HG03103 (cell line): ENCODE measurements around the gene CAPN13.

Experiments
- ATAC-seq: cut with Tn5 transposase; IDR thresholded peaks from one replicate; pipeline ENCODE4 v1.9.1; 2021; ENCODE audit warnings: low read depth; ENCODE audit not compliant: unreplicated experiment

Gene CAPN13

DNA sequence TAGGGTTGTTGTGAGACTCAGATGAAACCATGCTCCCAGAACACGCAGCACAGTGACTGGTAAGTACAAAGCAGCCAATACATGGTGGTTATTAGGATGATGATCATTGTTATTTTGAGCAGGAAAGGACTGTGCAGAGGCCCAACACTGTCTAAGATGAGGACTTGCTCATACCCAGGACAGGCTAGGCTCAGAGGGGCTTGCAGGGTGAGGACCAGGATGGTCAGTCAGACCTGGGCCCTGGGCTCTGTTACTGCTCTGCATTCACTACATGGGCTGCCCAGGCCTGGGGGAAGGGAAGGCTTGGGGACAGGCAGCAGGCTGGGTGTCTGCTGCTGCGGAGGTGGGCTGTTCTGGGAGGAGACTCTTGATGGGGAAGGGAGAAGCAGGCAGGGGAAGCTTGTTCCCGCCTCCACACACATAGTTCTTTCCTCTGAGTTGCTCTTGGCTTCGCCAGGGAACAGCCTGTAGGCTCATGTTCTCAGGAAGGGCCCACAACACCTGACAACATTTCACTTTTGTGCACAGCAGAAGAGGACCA is 17.5 kb downstream of the CAPN13 start:
- no peak for ATAC-seq

- no peak for ATAC-seq
These were observed 20.1 kb downstream of the CAPN13 start for GRCh38 chr2:30786923-30787685.

- ATAC-seq: no peak
These were observed 22.6 kb downstream of the CAPN13 start for GRCh38 chr2:30784682-30785081.

- no peak for ATAC-seq
These were observed 25.2 kb downstream of the CAPN13 start for GRCh38 chr2:30781961-30782533.

DNA sequence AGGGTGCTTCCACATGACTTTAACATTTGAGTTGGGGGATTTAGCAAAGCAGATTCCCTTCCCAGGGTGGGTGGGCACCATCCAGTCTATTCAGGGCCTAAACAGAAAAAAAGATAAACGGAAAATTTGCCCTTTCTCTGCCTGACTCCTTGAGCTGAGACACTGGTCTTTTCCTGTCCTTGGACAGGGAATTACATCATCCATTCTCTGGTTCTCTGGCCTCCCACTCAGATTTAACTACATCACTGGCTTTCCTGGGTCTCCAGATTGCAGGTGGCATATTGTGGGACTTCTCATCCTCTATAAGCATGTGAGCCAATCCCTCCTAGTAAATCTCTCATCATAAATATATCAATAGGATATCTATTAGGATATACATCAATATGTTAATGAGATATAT is 25.8 kb downstream of the CAPN13 start:
- no peak for ATAC-seq

DNA sequence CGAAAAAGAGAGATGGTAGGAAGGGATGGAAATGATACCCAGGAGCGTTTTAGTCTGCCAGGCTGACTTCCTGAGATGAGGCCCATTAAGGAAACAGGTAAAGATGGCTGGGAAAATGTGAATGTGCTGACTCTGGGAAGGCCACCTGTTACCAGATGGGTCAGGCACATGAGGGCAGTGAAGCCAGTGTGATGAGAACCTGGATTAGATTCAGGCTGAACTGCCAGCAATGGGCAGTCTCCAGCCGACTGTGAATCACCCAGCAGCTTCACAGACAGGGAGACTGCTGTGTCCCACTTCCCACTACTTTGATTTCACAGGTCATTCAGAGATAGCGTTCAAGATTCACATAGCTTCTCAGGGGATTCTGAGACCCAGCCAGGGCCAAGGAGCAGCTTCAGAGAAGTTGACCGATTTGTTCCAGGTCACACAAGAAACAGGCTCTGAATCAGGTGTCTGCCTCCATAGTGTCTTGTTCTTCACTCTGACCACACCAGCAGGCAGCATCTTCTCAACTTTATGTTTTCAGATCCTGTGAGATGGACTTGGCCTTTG is 26.4 kb downstream of the CAPN13 start:
- no peak for ATAC-seq

GRCh38 chr2:30778611-30779010 is 28.6 kb downstream of the CAPN13 start:
- no peak for ATAC-seq

- ATAC-seq: no peak
These were observed 29.4 kb downstream of the CAPN13 start for GRCh38 chr2:30777661-30778505.

- no peak for ATAC-seq
These were observed 30.2 kb downstream of the CAPN13 start for GRCh38 chr2:30776831-30777635.

DNA sequence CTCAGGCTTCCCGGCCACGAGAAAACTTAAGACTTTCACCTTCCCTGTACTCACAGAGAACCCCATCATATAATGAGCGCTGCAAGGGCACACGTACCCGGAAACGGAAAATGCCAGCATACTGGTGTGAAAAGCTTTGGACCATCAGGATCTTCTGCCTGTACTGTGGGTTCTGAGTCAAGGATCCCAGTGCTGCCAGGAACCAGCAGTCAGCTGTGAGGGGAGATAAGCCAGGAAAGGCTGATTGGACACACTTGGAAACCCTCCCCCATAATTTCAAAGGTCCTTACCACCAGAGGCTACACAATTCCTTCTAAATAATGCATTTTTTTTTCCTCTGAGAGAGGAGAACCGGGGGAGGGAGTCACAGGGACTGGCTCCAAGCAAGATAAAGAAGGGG is 31.4 kb downstream of the CAPN13 start:
- ATAC-seq: no peak

DNA sequence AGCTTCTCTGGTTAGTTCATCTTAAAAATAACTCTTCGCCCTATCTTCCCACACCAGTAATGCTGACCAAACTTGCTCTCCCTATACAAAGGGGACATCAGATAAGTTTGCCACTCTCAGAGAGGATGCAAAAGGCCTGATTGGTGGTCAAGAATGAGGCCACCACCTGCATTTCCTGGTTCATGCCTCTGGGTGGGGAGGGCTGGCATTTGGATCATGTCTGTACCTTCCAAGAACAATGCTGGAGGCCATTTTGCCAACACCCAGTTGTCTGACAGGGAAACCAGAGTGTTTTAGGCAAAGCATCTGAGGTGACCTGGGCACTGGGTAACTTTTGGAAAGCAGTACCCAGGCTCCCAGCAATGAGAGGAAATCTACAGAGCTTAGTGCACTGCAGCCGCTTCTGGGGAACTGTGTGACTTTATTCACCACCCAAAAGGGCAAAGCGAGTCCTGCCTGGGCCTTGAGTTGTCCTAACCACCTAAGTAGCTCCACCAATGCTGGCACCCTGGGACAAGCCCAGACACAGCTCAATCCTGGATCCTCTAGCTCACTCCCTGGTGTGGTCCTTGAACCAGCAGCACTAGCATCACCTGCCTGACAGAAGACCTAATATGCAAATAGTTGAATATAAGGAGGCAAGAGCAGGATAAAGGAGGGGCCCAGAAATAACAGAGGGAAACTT is 35.1 kb downstream of the CAPN13 start:
- ATAC-seq: no peak

DNA sequence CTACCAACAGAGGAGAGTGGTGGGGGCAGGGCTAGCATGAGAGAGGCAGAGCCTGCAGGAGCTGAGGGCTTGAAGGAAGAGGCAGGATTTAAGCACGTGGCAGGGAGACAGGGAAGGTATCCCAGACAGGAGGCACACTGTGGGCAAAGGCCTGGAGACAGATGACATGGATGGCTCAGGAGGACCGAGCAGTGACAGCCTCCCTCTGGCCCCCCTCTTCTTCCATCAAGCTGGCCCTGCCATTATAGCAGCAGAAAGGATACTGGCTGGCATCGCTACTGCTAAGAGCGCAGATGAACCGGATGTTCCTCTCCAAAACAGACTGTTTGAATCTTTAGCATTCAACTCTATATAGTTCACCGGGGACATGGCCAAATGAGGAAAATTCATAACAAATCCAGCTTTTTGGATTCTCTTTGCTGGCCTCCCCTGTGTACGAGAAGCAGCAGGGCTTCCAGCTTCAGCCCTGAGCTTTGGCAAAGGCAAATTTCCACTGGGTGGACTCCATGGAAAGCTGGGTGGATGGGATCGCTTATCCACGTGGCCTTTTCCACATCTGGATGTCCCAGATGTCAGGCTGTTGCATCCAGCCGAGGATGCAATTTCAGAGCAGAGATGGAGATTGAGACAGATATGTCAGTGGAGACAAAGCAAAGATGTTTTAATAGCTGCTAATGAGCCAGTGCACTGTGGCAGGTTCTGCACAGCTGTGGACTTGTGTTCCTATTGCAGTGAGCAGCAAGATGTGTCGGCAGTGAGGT is 36.2 kb downstream of the CAPN13 start:
- no peak for ATAC-seq

GRCh38 chr2:30769891-30770462 is 37.3 kb downstream of the CAPN13 start:
- no peak for ATAC-seq

GRCh38 chr2:30769481-30769780 is 37.8 kb downstream of the CAPN13 start:
- ATAC-seq: no peak

DNA sequence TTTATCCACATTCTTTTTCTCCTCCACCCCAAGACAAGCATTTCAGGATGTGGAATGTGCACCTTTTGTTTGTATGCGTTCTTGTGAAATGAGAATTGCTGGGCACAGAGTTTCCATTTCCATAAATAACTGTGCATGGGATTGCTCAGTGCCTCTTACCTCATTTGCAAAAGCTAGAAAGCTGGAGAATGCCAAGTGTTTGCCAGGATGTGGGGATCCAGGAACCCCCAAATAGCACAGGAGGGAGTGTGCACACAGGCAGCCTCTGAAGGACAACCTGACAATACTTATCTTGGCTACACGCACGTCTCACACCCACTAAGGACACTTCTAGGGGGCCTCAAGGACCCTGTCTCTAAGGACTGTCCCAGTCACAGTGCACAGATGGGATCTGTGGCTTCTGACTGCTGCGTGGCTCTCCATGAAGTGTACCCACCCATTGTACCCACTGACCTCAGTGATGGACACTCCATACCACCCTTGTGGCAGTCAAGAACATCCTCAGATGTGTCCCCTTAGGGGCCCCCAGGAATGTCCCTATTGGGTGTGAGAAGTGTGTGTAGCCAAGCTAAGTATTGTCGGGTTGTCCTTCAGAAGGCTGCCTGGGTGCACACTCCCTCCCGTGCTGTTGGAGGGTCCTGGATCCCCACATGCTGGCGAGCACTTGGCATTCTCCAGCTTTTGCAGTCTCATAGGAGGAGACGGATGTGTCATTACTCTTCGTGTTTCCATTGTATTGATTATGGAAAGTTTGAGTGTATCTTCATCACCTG is 38.4 kb downstream of the CAPN13 start:
- no peak for ATAC-seq

DNA sequence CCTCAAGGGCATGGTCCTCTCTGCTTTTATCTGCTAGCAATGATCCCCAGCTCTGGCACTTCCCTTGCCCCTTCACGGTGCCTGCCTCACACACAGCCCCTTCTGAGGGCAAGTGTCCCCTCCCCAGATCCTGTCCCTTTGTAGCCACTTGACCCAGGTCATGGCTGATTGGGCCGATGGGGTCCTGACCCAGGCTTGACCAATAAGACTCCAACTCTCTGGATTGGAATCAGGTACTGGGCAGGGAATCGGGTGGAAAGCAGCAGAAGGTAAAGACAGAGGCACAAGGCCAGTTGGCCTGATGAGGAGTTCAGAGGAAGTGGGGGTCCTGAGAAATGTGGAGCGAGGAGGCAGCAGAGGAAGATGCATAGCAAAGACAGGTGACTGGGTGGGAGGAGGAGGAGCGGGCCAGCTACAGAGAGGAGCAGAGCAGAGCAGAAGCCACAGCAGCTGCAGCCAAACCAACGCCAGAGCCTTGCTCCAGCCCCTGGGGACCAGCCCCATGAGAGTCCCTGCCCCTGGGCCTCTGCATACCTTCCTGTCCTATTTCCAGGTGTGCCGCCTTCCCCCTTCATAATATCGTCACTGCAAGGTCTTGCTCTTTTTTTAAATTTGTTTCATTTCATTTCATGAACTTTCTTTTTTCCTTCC is 39.1 kb downstream of the CAPN13 start:
- ATAC-seq: no peak

DNA sequence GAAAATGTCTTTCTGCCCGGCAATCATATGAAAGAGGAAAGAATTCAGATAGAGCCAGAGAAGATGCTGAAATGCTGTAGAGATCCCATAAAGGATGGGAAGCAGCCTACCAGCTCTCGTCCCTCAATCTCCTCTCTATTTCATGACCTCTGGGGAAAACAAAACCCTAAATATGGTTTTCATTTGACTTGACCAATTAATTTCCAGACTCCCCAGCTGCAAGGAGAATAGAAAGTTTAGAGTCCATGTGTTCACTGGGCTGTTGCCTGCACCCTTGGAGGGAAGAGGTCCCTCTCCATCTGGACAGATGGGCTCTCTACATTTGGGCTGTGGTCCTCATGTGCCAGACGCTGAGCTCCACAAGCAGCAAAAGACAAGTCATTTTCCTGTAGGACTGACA is 40.6 kb downstream of the CAPN13 start:
- no peak for ATAC-seq
